NCI-H1694 treated with DMSO at 0.1 percent for 48 hours (cell line): ENCODE results near the gene ORAI1.
"Not testable (repeated sequence)": the region's sequence is repeated elsewhere in the genome, so short reads cannot be mapped to it uniquely, and the experiment has no call there.

ENCODE experiments used
- DNase-seq: peaks from one replicate; lab custom pipeline; 2025; lab: John Stamatoyannopoulos, UW

ORAI1 gene

DNA sequence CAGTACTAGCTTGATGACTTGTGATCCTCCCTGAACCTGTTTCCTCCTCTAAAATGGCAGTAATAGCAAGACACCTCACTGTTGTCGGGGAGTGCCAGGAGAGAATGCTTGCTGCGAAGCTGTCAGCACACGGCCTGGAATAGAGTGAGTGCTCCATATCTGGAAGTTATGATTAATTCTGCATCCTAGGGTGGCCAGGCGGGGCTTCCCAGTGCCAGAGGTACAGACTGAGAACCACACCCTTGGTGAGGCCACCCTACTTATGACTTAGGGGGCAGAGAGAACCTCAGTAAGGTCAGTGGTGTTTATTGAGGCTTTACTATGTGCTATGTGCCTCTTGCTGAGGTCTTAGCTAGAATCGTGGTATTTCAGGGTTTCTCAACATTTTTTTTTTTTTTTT, 23.0 kb downstream of the ORAI1 start:
- DNase-seq: no peak

DNA sequence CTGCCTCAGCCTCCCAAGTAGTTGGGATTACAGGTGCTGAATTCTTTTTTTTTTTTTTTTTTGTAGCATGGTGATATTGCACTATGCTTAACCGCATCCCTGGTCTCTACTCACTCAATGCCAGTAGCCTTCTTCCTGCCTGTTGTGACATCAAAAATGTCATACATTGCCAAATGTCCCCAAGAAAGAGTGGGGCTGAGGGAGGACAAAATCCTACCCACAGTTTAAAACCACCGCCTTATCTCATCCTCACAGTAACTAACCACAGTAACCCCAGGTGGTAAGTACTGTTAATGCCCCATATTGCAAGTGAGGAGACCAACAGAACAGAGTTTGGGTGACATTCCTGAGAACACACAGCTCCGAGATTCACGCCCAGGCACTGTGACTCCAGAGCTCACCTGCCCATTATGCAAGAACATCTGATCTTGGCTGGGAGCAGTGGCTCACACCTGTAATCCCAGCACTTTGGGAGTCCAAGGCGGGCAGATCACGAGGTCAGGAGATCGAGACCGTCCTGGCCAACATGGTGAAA, 23.6 kb downstream of the ORAI1 start:
- no peak for DNase-seq

DNA sequence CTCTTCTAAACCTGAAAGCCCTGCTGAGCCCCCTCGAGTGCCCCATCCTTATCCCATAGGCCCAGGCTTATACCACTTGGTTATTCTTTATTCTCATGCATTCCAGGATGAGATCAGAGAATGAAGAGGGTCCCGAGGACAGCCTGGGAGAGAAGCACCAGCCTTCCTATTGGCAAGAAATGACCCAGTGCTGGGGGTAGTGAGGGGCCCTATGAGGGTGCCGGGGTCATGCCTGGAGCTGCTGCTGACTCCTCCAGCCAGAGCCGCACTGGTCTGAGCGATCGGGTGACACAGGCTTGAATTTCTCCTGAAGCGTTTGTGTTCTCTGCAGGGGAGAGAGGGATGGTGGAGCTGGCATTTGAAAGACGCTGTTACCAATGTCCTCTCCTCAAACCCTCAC, 25.0 kb downstream of the ORAI1 start:
- no peak for DNase-seq

DNA sequence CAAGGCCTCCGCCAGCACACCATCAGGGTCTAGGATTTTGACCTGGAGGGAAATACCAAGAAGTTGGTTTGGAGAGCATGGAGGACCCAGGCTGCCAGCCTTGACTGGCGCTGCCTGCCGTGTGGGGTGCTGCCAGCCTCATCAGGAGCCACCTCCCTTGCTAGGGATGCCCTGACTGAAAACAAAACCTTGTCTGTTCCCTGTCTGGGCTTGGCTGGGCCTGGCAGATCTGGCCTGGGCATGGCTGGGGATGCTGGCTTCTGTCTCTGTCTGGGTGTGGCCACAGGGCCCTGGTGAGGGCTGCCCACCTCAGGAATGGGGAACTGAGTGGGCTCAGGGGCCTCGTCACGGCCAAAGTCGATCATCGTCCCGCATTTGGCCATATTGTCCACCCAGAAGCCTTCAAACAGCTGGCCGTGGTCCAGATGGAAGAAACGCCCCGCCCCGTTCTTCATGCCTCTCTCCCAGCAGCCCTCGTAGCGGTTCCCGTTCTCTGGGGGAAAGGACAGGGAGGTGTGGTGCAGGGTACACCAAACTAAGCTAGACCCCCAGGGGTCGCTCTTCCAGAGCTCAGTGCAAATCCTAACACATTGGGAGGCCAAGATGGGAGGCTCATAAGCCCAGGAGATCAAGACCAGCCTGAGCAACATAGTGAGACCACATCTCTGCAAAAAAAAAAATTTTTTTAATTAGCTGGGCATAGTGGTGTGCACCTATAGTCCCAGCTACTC, 26.6 kb downstream of the ORAI1 start:
- no peak for DNase-seq

DNA sequence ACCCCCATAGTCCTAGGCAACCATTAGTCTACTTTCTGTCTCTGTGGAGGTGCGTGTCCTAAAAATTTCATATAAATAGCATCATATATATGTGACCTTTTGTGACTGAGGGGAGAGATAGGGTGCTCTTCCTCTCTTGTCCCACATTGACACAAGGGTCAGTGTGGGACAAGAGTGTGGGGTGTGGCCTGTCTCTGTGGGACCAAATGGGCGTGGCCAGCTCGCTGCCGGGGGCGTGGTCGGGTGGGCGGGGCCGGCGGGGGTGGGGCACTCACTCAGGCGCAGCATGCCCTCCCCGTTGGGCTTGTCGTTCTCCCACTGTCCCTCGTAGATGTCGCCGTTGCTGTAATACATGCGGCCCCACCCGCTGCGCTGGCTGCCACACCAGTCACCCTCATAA, 27.7 kb downstream of the ORAI1 start:
- no peak for DNase-seq

DNA sequence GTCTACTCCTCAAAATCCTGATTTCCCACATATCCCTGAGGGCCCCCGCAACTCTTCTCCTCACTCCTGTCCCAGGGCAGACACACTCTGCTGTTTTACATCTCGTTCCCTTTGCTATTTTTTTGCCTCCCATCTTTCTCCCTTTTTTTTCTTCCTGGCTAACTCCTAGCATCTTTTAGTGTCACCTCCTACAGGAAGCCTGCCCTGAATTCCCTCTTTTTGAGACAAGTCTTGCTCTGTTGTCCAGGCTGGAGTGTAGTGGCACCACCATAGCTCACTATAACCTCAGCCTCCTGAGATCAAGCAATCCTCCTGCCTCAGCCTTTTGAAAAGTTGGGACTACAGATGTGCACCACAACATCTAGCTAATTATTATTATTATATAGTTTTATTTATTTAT, 29.8 kb downstream of the ORAI1 start:
- no peak for DNase-seq

DNA sequence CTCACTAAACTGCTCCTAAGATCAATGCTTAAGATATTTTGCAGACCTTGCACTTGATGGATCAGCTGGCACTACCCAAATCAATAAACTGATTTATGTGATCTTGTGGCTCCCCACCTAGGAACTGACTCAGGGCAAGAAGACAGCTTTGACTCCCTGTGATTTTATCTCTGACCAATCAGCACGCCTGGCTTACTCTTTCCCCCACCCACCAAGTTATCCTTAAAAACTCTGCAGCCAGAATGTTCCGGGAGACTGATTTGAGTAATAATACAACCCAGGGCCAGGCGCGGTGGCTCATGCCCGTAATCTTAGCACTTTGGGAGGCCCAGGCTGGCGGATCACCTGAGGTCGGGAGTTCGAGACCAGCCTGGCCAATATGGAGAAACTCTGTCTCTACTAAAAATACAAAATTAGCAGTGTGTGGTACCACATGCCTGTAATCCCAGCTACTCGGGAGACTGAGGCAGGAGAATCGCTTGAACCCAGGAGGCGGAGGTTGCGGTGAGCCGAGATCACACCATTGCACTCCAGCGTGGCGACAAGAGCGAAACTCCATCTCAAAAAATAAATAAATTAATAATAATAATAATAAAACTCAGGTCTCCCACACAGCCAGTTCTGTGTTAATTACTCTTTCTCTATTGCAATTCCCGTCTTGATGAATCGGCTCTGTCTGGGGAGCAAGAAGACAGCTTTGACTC, 31.1 kb downstream of the ORAI1 start:
- no peak for DNase-seq

DNA sequence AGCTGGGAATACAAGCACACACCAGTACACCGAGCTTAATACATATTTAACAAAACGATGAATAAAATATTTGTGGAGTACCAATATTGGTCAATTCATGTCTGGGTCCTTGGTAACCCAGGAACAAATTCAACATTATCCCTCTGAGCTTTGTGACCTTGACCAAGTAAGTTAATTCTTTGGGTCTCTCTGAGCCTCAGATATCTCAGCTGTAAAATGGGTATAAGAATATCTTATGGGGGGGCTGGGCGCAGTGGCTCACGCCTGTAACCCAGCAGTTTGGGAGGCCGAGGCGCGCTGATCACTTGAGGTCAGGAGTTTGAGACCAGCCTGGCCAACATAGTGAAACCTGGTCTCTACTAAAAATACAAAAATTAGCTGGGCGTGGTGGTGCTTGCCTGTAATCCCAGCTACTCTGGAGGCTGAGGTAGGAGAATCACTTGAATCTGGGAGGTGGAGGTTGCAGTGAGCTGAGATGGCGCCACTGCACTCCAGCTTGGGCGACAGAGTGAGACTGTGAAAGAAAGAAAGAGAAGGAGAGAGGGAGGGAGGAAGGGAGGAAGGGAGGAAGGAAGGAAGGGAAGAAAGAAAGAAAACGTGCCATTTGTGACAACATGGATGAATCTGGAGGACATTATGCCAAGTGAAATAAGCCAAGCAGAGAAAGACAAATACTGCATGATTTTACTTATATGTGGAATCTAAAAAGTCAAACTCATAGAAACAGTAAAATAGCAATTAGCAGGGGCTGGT, 35.2 kb downstream of the ORAI1 start:
- DNase-seq: not testable (repeated sequence)

DNA sequence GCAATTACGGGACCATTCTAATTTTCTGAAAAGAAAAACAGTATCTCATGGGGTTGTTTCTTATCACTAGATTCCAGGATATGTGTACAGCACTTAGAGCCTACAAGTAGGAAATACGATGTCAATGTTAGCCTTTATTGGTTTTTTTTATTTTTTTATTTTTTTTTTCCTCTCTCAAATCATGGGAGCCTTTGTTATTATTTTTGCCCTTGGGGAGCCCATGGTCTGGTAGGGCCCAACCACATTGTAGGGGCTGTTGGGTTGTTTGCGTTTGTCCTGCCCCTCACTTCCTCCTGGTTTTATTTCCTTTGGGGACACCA, 37.2 kb downstream of the ORAI1 start:
- no peak for DNase-seq

DNA sequence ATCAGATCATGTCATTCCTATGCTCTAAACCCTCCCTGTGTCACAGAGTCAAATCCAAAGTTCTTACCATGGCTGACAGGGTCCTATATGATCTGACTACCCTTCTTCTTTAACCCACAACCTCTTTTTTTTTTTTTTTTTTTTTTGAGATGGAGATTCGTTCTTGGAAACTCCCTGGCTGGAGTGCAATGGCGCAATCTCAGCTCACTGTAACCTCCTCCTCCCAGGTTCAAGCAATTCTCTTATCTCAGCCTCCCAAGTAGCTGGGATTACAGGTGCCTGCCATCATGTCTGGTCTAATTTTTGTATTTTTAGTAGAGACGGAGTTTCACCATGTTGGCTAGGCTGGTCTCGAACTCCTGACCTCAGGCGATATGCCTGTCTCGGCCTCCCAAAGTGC, 40.5 kb downstream of the ORAI1 start:
- DNase-seq: not testable (repeated sequence)

DNA sequence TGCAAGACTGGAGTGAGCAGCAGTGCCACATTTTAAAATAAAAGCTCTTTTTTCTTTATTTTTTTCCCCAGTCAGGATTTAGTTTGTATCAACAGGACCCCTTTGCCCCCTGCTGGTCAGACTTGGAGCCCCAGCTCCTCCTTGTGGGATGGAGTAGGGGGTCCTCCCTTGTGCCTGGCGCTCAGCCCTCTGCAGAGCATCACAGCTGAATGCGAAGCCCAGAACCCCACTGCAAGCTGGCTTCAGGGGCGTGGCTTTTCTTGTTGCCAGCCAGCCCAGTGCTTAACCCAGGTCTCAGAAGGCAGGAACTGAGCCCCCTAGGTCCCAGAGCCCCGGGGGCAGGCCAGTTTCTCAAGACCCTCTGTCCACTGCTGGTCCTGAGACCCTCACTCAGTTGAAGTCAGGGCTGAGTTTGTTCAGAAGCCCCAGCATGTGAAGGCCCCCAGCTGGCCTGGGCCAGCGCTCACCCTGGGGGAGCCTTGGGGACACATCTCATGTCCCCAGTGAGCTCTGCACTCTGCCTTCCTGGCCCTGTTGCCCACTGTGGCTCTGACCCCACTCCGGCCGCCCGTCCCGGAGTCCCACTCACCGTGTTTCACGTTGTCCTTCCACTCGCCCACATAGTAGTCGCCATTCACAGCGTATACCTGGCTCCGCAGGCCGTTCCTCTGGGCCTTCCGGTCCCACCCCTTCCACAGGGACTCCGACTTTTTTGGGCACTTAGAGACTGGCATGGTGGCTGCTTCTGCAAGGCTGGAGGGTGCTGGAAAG, 42.6 kb downstream of the ORAI1 start:
- peak; percentile 22 for DNase-seq

DNA sequence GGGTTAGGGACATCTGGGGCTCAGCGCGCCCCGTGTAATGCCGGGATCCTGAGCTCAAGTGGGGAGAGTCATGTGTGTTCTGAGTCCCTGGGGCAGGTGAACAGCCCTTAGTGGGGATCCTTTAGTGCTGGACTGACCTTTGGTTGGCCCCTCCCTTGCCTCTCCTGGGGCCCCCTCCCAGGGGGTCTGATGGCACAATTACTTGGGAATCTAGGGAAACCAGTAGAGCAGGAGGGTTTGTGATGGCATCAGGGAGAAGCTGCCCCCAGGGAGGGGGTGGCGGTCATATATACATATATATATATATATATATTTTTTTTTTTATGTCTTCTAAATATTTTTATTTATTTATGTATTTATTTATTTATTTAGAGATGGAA, 43.2 kb downstream of the ORAI1 start, which contains the start of gene MORN3:
Gene MORN3, minus strand, starts transcription at position 134 of the 380 bp plus-strand sequence. CDS start 171 bp downstream, outside the sequence.
- DNase-seq: no peak

DNA sequence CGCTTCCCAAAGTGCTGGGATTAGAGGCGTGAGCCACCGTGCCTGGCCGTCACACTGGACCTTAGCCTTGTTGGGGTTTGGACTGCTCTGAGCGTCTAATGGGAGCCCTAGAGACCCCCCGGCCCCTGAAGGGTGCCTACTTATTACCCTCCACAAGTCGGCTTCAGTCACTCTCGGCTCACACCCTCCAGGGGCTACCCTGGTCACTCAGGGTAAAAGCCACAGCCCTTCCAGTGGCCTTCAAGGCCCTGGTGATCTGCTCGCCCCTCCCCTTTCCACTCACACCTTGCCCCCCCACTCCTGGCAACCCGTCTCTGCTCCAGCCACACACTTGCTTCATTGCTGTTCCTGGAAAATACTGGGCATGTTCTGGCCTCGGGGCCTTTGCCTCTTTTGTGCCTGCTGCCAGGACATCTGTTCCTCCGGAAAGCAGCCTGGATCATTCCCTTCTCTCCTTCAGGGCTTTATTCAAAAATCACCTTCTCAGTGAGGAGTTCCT, 46.7 kb downstream of the ORAI1 start:
- DNase-seq: peak; percentile 56

DNA sequence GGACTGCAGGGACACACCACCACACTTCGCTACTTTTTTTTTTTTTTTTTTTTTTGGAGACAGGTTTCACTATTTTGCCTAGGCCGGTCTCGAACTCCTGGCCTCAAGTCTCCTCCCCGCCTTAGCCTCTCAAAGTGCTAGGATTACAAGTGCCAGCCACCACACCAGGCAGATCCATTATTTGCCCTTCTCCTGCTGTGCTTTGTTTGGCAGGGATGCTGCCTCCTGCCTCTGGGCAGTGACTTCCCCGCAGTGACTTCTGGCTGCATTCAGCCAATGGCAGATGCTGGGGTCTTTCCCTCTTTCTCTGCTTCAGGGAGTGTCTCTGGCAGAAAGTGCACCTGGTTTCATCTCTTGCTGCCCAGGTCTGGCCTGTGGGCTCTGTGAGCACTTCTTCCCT, 49.9 kb downstream of the ORAI1 start:
- no peak for DNase-seq

DNA sequence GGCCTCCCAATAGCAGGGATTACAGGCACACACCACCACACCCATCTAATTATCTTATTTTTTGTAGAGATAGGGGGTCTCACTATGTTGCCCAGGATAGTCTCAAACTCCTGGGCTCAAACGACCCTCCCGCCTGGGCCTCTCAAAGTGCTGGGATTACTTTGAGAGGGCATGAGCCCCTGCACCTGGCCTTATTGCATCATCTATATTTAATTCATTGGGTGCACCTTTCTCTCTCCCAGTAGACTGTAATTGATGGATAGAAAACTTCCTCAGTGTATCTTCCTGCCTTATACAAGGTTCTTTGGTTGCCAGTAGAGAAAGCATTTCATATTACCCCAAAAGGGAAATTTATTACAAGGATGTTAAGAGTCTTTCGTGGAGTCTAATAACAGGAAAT, 52.0 kb downstream of the ORAI1 start:
- no peak for DNase-seq

DNA sequence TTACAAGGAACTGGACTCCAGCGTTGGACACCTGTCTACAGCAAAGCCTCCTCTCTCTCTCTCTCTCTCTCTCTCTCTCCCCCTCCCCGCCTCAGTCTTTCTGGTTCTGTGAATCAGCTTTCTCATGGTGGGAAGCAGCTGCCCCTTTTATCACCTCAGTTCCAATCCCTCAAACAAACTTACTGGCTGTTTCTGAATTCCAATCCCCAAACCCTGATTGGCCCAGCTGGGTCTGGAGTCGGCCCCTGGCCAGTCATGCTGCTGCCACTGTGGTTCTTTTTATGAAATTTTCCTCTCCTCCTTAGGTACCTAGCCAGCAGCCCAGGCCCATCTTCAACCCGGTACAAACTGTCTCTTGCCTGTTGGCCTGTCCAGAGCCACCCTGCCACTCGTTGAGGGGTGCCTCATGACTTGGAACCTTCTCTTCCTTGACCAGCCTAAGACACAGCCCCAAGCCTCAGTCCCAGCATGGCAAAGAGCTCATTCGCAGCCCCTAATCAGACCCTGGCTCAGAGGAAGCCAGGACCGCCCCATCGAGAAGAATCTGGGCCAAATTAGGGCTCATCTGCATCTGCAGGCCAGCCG, 52.5 kb downstream of the ORAI1 start:
- no peak for DNase-seq

DNA sequence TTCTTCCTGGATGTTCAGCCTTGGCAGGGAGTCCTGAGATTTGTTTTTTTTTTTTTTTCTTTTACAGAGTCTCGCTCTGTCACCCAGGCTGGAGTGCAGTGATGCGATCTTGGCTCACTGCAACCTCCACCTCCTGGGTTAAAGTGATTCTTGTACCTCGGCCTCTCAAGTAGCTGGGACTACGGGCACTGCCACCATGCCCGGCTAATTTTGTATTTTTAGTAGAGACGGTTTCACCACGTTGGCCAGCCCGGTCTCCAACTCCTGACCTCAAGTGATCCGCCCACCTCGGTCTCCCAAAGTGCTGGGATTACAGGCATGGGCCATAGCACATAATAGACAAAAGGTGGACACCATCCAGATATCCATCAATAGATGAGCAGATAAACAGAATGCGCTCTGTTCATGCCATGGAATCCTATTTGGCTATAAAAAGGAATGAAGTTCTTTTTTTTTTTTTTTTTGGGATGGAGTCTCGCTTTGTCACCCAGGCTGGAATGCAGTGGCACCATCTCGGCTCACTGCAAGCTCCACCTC, 53.4 kb downstream of the ORAI1 start:
- DNase-seq: not testable (repeated sequence)

DNA sequence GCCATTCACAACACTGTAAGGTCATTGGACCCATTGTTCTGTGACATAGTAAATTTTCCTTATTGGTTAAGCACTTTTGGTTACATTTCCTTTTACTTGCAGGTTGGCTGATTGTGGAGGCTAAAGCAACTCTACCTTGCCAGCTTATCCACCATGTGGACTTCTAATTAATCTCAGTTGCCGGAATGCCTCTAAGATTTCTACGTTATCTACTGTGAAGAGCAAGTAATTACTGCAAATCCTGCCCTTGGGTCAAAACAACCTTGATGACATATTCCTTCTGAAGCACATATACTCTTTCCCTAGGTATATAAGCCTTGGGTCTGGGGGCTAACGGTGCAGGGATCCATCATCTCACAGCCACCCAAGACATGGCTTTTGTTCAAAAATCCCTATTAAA, 62.6 kb downstream of the ORAI1 start:
- no peak for DNase-seq

DNA sequence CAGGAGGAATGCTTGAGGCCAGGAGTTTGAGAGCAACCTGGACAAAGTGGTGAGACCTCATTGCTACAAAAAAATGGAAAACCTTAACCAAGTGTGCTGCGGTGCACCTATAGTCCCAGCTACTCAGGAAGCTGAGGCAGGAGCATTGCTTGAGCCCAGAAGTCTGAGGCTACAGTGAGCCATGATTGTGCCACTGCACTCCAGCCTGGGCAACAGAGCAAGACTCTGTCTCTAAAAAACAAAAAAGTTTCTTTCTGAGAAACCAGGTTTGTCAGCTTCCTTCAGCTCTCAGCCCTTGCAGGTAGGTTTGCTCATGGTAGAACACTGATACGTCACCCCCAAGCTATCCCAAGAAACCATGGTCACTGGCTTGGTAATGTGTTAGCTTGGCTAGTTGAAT, 63.1 kb downstream of the ORAI1 start:
- DNase-seq: no peak
